HG02840 (cell line): Measurements from ENCODE around the gene KIAA1217.
"Not testable (repeated sequence)": the region's sequence is repeated elsewhere in the genome, so short reads cannot be mapped to it uniquely, and the experiment has no call there.

Source experiments
- ATAC-seq: cut with Tn5 transposase; IDR thresholded peaks from one replicate; pipeline ENCODE4 v1.9.1; 2021; ENCODE audit warnings: mild to moderate bottlenecking, moderate library complexity, moderate number of reproducible peaks; ENCODE audit not compliant: unreplicated experiment, low FRiP score

The KIAA1217 gene

DNA sequence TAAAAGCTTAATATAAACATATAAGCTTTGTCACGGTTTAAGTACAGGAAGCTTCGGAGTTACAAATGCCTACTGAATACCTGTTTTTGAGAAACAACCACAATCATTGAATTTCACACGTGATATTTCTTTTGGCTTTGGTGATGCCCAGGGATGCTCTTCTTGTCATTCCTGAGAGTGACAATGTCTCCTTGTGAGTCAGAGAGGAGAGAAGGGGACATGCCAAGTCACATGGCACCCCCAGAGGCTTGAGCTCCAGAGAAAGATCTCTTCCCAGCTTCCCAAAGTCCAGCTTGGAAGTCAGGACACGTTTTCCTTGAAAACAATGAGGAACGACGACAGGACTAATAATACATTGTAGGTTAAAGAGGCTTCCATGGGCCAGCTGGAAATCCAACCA is 272.3 kb downstream of the KIAA1217 start:
- ATAC-seq: no peak

DNA sequence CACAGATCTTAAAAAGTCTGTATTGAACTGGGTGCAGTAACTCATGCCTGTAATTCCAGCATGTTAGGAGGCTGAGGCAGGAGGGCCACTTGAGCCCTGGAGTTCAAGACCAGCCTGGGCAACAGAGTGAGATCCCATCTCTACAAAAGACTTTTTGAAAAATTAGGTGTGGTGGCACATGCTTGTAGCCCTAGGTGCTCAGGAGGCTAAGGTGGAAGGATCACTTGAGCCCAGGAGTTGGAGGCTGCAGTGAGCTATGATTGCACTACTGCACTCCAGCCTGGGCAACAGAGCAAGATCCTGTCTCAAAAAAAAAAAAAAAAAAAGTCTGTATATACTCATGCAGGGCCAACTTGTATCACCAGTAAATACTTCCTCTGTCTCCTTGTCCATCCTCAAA is 273.8 kb downstream of the KIAA1217 start:
- ATAC-seq: not testable (repeated sequence)

DNA sequence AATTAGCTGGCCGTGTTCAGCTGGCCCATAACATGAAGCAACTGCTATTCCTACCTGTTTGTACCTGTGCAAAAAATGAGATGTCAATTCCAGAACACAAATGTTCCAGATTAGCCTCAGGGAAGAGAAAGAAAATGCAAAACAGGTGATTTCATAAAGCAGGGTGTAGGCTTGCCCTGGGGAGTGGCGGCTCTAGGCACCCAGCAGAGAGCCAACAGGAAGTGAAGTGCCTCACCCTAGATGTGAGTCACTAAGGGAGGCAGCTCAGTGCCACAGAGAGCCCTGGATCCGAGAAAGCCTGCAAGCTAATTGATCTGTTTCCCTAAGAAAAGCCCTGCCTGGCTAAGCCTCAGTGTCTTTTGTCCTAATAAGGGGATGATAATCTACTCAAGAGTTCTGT is 274.8 kb downstream of the KIAA1217 start:
- ATAC-seq: no peak

DNA sequence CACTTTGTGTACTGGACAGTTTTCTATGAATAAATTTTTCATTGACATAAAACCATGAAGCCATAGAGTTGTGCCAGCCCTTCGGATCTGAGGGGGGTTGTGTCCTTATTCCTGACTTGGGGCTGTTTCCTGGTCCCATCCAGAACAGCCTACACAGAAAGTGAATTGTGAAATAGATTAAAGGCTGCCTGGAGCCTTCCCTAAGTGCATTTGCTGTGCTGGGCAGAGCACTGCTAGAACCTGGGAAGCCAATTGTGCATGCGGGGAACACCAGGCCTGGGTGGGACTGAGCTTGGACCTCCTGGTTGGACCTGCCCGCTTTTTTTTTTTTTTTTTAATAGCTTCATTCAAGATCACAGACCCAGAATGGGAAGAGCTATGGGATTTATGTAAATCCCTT is 275.8 kb downstream of the KIAA1217 start:
- no peak for ATAC-seq

DNA sequence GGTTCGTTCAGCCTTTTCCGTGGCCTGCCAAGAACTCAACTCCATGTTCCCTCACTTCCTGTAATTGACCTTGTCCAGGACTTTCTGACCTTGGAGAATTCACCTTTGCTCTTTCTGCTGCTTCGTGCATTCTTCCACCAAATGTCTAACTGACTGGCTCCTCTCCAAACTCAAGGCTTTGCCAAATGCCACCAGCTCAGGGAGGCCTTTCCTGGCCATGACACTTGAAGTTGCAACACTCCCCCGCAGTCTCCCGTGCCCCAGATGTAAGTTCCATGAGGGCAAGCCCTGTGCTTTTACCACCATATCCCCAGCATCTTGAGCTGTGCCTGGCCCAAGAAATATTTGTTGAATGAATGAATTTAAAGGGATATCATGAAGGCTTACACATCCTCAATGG is 276.4 kb downstream of the KIAA1217 start:
- no peak for ATAC-seq

DNA sequence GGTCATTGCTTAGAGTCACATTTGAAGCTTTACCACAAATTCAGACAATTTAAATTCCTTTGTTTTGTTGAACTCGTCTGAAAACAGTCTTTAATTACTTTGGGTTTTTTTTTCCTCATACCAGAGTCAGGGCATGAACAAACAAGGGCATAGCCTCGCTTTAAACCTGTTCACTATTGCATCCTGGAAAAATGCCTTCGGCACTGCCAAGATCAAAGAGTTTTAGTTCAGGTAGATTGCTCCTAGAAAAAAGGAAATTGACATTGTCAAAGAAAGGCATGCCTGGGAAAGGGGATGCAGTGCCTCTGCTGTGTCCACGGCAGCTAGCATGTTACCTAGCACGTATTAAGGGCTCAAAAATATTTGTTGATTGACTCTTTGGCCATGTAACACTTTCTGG is 279.7 kb downstream of the KIAA1217 start:
- ATAC-seq: no peak

DNA sequence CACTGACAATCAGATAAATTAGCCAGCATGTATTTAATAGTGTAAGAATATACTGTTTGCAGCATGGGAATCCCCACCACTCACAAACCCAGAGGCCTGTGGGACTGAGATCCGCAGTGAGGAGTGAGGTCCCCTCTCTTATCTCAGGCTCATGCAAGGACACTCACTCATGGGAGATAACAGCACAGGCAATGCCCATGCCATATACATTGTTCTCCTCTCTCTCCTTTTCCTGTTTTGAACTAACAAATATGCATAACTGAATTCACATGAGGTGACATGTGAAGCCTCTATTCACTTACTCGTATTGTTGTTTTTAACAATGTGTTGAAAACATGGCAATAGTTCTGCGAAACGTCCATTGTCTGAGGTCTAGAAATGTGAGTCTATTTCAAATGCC is 284.2 kb downstream of the KIAA1217 start:
- ATAC-seq: no peak

DNA sequence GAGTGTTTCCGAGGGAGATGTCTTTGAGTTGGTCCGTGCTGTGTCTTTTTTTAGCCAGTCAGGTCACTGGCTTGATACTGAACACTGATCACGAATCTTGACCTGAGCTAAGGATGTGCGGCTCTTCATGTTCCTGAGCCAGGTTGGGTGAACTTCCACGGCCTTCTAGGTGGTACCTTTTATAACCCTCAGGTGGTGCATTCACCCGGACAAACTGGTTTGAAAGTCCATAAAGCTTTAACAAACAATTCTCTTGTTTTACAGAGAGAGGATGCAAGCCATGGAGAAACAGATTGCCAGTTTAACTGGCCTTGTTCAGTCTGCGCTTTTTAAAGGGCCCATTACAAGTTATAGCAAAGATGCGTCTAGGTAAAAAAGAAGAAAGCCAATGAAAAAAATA is 285.3 kb downstream of the KIAA1217 start:
- ATAC-seq: no peak

DNA sequence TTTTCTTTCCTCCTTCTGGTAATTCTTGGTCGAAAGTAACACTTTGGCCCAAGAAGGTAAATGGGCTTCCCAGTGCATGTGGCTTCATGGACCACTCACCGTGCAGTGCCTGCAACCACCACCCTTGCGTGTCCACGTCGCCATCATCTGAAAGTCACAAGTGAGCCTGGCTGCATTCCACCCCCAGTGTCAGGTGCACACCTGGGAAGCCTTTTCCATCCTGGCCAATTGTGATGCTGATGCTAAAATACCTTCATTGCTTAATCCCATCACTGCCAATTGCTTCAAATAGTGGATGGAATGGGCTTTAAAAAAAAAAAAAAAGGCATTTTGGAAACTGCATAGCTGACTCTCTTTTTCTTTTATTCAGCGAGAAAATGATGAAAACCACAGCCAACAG is 285.8 kb downstream of the KIAA1217 start:
- ATAC-seq: no peak

DNA sequence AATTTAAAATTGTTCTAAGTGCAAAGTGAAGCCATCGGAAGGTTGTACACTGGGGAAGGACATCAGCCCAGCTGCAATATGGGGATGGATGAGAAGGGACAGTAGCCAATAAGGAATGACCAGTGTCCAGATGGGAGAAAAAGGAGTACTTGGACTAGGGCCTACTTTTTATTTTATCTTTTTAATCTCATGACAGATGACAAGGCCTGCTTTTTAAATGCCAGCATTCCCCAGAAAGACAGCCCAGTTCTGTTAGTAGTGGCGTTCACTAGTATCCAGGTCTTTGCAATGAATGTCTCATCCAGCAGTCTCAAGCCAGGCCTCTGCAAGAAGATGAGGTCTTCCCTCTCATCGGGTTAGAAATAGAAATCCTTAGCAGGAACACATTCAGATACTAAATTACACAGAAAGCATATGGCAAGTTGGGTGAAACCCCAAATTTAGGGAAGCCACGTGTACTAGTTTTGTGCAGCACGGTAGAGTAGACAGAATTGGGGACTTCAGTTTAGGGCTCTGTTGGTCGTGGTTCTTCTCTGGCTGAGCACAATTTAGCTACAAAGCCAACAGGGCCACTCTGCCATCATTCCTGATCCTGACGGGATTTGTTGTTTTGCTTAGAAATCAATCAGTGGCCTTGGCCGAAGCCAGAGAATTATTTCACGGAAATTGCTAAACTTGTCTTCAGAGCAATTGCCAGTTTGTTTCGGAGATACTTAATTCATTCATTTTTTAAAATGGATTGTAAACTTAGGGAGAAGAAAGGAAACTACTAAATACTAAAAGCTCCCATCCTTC is 286.9 kb downstream of the KIAA1217 start:
- ATAC-seq: no peak

DNA sequence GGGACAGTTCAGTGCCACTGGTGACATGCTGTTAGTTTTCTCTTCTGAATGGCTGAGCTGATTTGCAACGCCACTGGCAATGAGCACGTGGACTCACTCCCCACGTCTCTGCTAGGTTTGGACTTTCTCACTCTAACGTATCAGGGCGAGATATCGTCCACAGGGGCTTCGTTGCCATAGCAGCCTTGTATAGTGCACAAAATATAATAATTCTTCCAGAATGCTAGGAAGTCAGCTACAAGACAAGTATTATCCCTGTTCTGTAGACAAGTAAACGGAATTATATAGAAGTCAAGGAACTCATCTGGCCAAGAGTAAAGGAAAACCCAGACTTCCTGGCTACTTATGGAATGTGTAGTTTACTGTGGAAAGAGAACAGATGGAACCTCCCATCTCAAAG is 288.0 kb downstream of the KIAA1217 start:
- no peak for ATAC-seq

DNA sequence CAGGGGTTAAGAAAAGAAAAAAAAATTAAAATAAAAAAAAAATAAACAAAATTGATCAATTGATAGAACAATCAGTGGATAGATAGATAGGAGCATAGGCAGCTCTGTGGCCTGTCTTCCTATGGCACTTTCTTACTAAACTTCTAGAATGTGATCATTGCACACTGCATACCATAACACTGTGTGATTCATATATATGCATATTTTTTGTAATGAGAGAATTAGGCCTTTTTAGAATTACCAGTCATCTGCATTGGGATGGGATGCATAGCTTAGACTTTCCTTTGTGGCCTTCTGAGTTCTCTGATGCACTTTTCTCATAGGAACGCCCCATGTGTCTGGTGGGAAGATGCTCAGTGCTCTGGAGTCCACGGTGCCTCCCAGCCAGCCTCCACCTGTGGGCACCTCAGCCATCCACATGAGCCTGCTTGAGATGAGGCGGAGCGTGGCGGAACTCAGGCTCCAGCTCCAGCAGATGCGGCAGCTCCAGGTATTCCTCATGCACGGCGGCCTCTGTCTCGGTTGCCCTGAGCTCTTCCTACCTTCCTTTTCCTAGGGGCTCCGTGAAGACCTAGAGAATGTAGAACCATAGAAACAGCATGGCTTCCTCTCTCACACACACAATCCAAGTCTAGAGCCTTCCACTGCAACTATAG is 292.2 kb downstream of the KIAA1217 start:
- no peak for ATAC-seq

DNA sequence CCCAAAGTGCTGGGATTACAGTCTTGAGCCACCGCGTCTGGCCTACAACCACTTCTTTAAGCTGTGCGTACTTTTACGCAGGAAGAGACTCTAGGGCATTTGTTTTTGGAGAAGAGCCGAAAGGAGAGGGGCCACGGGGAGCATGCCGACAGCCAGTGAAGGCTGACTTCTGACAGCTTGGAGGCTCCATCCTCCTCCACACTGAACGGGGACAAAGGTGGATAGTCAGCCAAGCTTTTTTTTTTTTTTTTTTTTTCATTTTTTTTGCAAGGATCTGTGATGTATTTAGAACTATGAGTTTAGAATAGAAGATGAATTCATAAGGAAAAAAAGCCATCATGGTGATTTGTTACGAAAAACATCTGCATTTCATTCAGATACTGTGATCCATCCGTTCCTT is 293.1 kb downstream of the KIAA1217 start:
- ATAC-seq: no peak

DNA sequence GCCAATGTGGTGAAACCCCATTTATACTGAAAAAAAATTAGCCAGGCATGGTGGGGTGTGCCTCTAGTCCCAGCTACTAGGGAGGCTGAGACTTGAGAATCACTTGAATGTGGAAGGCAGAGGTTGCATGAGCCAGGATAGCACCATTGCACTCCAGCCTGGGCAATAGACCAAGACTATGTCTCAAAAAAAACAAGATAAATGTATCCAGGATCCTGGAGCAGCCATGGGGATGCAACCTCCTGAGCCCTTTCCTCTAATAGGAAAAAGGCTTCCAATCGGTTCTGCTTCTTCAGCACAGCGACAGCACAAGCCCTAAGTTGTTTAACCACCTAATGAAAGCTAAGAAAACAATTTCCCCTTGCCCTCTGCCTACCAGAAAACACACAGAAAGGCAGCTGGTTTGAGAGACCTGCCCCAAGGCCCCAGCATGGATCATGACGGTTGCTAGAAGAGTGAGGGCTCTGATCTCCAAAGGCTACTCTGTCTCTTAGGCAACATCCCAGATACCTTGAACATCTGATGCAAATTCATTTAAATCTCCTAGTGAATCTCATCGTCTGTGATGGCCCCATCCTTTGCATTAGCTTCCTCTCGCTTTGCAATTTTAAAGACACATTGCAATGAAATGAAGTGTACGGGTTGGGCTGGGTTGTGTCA is 294.0 kb downstream of the KIAA1217 start:
- ATAC-seq: no peak

DNA sequence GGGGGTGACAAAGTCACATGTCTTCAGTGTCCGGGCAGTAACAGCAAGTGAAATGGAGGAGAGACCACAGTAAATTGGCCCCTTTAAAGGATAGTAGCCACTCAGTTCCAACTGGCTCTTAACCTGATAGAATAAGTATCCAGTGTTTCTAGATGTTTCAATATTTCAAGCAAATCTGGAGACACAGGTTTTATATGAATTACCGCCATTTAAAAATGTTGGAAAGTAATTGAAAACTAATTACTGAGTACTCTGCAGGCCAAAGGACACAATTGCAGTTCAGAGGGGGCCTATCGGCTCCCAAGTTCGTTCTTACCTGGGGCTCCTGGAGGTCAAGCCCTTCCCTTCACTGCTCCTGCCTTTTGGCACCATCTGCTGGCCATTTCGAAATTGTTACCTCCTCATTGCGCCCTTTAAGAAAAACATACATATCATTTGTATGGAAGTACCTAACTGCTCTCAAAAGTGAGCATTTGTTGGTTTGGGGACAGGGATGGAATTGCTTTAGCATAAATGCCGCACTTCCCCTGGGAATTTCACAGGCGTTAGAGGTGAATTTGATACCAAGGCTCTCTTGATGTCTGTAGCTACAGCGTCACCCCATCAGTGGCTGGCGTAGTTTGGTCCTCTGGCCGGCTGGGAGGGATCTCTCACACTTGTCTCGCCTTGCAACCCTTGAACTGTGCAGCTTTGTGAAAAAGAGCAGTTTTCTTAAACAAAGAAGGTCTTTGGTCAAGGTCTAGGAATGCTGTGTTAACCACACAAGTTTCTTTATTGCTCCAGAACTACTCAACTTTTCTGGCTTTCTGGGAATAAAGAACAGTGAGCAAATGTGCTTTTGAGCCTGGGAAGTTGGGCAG is 294.8 kb downstream of the KIAA1217 start:
- ATAC-seq: no peak

DNA sequence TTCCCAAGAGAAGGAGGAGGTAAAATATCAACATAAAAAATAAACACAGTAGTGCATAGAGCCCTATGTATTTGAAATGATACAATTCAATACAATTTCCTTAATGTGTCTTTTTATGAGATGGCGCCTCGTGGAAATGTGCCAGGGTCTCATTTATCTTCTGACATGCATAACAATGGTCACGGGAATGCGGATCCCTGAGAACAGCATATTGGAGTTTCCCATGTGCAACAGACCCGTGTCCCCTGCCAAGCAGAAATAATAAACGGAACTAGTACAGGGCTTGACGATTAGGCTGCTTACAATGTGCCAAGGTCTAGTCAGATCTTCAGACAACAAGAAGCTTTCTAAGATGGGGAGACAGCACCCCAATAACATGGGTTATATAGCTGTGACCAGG is 296.8 kb downstream of the KIAA1217 start:
- ATAC-seq: no peak

DNA sequence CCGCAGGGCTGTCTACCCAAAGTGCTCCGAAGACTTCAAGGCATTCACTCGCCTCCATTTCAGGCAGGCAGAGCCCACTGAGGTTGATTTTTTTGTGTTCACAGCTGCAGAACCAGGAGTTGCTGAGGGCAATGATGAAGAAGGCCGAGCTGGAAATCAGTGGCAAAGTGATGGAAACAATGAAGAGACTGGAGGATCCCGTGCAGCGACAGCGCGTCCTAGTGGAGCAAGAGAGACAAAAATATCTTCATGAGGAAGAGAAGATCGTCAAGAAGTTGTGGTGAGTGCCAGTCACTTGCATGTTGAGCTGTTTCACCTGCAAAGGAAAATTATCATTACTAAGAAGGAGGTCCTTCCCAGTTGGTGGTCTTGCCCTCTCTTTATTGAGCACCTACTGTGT is 304.2 kb downstream of the KIAA1217 start:
- no peak for ATAC-seq

DNA sequence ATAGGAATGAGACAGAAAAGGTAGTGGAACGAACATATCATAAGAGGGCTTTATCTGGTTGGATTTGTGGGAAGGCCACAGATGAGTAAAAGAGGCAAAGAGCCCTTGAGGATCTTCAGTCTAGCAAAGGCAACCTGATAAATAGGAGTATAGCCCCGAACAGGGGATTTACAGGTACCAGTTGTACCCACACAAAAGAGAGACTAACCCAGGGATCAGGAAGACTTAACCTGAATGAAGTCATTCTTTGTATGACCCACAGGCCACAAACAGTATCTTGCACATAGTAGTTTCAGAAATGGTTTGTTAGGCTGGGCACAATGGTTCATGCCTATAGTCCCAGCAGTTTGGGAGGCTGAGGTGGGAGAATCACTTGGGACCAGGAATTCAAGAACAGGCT is 306.5 kb downstream of the KIAA1217 start:
- no peak for ATAC-seq

DNA sequence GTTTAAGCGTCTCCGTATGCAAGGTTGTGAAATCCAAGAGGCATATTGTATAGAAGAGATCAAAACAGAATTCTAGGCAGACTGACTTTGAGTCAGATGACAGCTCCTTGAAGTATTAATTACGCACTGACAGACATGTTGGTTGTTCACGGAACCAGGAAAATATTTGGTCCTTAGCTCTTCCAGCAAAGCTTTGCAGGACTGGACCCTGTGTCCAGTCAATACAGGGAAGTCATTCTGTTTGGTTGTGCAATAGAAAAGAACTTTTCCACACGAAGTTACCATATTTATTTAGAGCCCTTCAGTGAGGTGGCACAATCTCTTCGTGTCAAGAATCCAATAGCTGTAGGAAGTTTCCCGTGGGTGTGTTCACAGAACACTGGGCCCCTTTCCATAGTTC is 309.5 kb downstream of the KIAA1217 start:
- no peak for ATAC-seq

DNA sequence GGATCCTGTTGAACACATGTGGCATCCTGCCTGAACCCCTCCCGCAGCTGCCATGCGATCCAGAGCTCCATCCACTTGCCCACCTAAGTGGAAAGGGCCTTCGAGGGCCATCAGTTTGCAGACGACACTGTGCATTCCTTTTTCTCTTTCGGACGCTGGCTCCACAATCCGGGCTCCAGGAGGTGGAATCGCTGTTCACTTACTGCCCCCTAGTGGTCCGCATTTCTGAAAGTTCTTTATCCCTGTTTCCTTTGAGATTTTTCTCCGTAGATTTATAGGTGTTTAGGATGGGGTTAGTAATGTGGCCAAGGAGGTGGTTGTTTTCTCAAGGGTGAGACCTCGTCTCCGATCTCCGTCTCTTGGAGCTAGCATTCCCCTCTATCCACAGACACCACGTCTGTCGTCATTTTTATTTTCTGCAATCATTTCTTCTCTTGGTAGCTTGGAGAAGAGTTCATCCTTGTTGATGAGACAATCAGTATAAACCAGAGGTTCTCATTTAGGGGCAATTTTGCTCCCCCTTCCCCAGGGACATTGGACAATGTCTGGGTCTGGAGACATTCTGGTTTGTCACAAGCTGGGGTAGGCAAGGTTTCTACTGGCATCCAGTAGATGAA is 310.2 kb downstream of the KIAA1217 start:
- ATAC-seq: no peak
